K562 (cell line): ENCODE data around the gene KIF3A. TPM values are rescaled to one million over a fixed set of nuclear protein-coding genes. Genes with fewer than 3 reads are reported as not detected.

Experiments
- BRD9 ChIP-seq: fragments of 450-650 bp; IDR thresholded peaks from 2 replicates; pipeline ENCODE4 v1.6.1; 2018; ENCODE audit warnings: low read depth; ENCODE audit not compliant: partially characterized antibody
- CEBPB ChIP-seq: fragments of 450-650 bp; IDR thresholded peaks from 2 replicates; pipeline ENCODE4 v1.6.1; 2016; ENCODE audit warnings: missing genetic modification characterization, missing compliant biosample characterization
- DIDO1 ChIP-seq: fragments of 450-650 bp; IDR thresholded peaks from 2 replicates; pipeline ENCODE4 v1.6.1; 2016; ENCODE audit warnings: low read depth, missing biosample characterization, missing genetic modification characterization
- EHMT2 ChIP-seq: fragments of 450-650 bp; IDR thresholded peaks from 2 replicates; pipeline ENCODE4 v1.6.1; 2018; ENCODE audit warnings: antibody characterized with exemption
- ETV5 ChIP-seq: sonication (generic); formaldehyde crosslinking; IDR thresholded peaks from 2 replicates; pipeline ENCODE4 v1.4.0; 2020; ENCODE audit warnings: low read depth, mild to moderate bottlenecking, missing genetic modification reagents
- FOXP1 ChIP-seq: sonication (generic); formaldehyde crosslinking; IDR thresholded peaks from 2 replicates; pipeline ENCODE4 v1.8.0; 2022; ENCODE audit warnings: mild to moderate bottlenecking, missing genetic modification reagents
- HDAC6 ChIP-seq: IDR thresholded peaks from 2 replicates; pipeline ENCODE4 v1.6.1; 2012; ENCODE audit warnings: low read depth, mild to moderate bottlenecking, control low read depth, inconsistent platforms, low read length, moderate library complexity
- HNRNPH1 ChIP-seq: fragments of 200-400 bp; formaldehyde crosslinking; optimal IDR thresholded peaks from 2 replicates; pipeline ENCODE3; 2017; ENCODE audit warnings: low read depth, mild to moderate bottlenecking, low read length, moderate library complexity
- KDM4B ChIP-seq, 2 experiments: fragments of 450-650 bp in 1 of 2; sonication (generic) in 1 of 2; IDR thresholded peaks; 2 replicates each; pipeline ENCODE4 v1.6.1; 2016 to 2017; ENCODE audit warnings: borderline replicate concordance in 2 of 2, antibody characterized with exemption in 1 of 2, low read depth in 1 of 2, mild to moderate bottlenecking in 1 of 2
- MBD2 ChIP-seq: sonication (generic); IDR thresholded peaks from 2 replicates; pipeline ENCODE4 v1.6.1; 2016; ENCODE audit warnings: low read depth, borderline replicate concordance
- MEIS2 ChIP-seq: fragments of 450-650 bp; IDR thresholded peaks from 2 replicates; pipeline ENCODE4 v1.6.1; 2014; ENCODE audit warnings: mild to moderate bottlenecking; ENCODE audit not compliant: partially characterized antibody
- MYBL2 ChIP-seq, 2 experiments: fragments of 450-650 bp in 1 of 2; sonication (generic) in 1 of 2; formaldehyde crosslinking in 1 of 2; IDR thresholded peaks; 2 replicates each; pipeline versions ENCODE4 v1.6.1 to v1.8.1; 2017 to 2022; ENCODE audit warnings: borderline replicate concordance in 1 of 2, inconsistent platforms in 1 of 2, low read depth in 1 of 2, mild to moderate bottlenecking in 1 of 2, missing genetic modification reagents in 1 of 2, moderate library complexity in 1 of 2
- RFX5 ChIP-seq: IDR thresholded peaks from 2 replicates; pipeline ENCODE4 v1.6.1; 2011; ENCODE audit warnings: low read depth, mild to moderate bottlenecking, improper control_type of control experiment, low read length
- WHSC1 ChIP-seq: IDR thresholded peaks from one replicate; pipeline ENCODE4 v1.6.1; 2012; ENCODE audit warnings: low read length, control low read depth, inconsistent platforms
- ZNF24 ChIP-seq: fragments of 450-650 bp; IDR thresholded peaks from 2 replicates; pipeline ENCODE4 v1.6.1; 2016
- ZNF398 ChIP-seq: fragments of 250-450 bp; sonication (Bioruptor Pico); IDR thresholded peaks from 2 replicates; pipeline ENCODE4 v1.8.0; 2021; ENCODE audit warnings: moderate library complexity, mild to moderate bottlenecking, inconsistent platforms
- ZNF589 ChIP-seq: fragments of 200-800 bp; sonication (Bioruptor generic); IDR thresholded peaks from 2 replicates; pipeline ENCODE4 v1.6.1; 2016; ENCODE audit warnings: low read depth, missing genetic modification characterization, missing compliant biosample characterization
- ZNF695 ChIP-seq: fragments of 450-650 bp; formaldehyde crosslinking; IDR thresholded peaks from 2 replicates; pipeline ENCODE4 v1.4.0; 2020; ENCODE audit warnings: mild to moderate bottlenecking, moderate library complexity
- ZNF830 ChIP-seq: fragments of 250-450 bp; sonication (Bioruptor Pico); IDR thresholded peaks from 2 replicates; pipeline ENCODE4 v1.5.0; 2021; ENCODE audit warnings: mild to moderate bottlenecking
- polyA plus RNA-seq, 8 experiments: library from polyadenylated mRNA; depleted of rRNA in 4 of 8; stranded (reverse) in 5 of 8; unstranded in 3 of 8; fragments of >200 nt; fragmentation: Nextera tagmentation in 2 of 8; fragmentation: Illumina TruSeq in 1 of 8; extraction: Ambion mirVana in 2 of 8; extraction: Trizol in 1 of 8; gene quantifications; 2 replicates each; pipeline versions ENCODE4 v1.2.1 to v1.2.3, GENCODE V29; 2011 to 2014; ENCODE audit warnings: inconsistent platforms in 1 of 8, missing spikeins in 1 of 8
- total RNA-seq, 7 experiments: library from RNA; depleted of rRNA in 6 of 7; stranded (reverse); fragments of >200 nt in 6 of 7; fragmentation: Illumina TruSeq in 2 of 7; extraction: Trizol in 2 of 7; gene quantifications; 2 replicates each; pipeline versions ENCODE4 v1.2.1 to v1.2.3, GENCODE V29; 2011 to 2021; ENCODE audit warnings: low replicate concordance in 1 of 7
- TF ChIP-seq, protein P1 (sequence below): fragments of 200-800 bp; sonication (Bioruptor generic); IDR thresholded peaks from 2 replicates; pipeline ENCODE4 v1.6.1; 2017; ENCODE audit warnings: missing genetic modification characterization, missing compliant biosample characterization
- TF ChIP-seq, protein P2 (sequence below), 3 experiments: fragments of 200-800 bp in 1 of 3; fragments of 250-450 bp in 1 of 3; fragments of 450-650 bp in 1 of 3; sonication (Bioruptor Pico) in 1 of 3; sonication (Bioruptor generic) in 1 of 3; formaldehyde crosslinking in 1 of 3; IDR thresholded peaks; 2 replicates each; pipeline versions ENCODE4 v1.6.1 to v1.8.0; 2016 to 2022; ENCODE audit warnings: mild to moderate bottlenecking in 2 of 3, missing genetic modification characterization in 2 of 3, missing compliant biosample characterization in 1 of 3, moderate library complexity in 1 of 3

KIF3A gene
- total and polyA plus RNA-seq, 9 of the 15 experiments (the other 6 are each of a cell fraction or from before 2014, with no cell fraction given): 1.5 to 7.8 (median 6.0) TPM

DNA sequence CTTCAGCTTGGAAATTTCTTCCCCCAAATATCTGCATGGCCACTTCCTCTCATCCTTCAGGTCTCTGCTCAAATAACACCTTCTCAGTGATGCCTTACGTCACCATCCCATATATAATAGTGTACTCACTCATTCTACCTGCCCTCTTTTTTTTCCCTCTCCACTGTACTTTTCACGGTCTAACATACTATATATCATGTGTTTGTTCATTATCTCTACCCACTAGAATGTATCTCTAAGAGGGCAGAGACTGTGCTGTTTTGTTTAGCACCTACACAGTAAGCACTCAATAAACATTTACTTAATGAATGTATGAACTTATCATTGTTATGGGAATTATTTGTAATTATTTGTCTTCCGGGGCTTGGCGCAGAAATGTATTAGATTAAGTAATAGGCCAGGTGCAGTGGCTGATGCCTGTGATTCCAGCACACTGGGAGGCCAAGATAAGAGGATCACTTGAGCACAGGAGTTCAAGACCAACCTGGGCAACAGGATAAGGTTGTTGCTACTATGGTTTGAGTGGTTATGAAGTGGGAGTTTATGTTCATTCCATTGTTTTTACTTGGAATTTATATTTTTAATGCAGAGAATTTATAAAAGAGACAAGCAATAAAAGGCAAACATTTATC, 85.4 kb downstream of the KIF3A start (continued):
- no peak for TF ChIP-seq ZNF398 (CRISPR knock-in tag)
- 0 out of 2 replicates have a peak, but pooled peaks have one; percentile 56 for TF ChIP-seq ETV5
- peak; percentile 69 for TF ChIP-seq MBD2
- TF ChIP-seq, protein P1, sequence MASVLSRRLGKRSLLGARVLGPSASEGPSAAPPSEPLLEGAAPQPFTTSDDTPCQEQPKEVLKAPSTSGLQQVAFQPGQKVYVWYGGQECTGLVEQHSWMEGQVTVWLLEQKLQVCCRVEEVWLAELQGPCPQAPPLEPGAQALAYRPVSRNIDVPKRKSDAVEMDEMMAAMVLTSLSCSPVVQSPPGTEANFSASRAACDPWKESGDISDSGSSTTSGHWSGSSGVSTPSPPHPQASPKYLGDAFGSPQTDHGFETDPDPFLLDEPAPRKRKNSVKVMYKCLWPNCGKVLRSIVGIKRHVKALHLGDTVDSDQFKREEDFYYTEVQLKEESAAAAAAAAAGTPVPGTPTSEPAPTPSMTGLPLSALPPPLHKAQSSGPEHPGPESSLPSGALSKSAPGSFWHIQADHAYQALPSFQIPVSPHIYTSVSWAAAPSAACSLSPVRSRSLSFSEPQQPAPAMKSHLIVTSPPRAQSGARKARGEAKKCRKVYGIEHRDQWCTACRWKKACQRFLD (CRISPR knock-in tag): no peak
- TF ChIP-seq ZNF589 (CRISPR knock-in tag): peak; percentile 61; the same call in 1 of the 2 replicates
- TF ChIP-seq, protein P2, sequence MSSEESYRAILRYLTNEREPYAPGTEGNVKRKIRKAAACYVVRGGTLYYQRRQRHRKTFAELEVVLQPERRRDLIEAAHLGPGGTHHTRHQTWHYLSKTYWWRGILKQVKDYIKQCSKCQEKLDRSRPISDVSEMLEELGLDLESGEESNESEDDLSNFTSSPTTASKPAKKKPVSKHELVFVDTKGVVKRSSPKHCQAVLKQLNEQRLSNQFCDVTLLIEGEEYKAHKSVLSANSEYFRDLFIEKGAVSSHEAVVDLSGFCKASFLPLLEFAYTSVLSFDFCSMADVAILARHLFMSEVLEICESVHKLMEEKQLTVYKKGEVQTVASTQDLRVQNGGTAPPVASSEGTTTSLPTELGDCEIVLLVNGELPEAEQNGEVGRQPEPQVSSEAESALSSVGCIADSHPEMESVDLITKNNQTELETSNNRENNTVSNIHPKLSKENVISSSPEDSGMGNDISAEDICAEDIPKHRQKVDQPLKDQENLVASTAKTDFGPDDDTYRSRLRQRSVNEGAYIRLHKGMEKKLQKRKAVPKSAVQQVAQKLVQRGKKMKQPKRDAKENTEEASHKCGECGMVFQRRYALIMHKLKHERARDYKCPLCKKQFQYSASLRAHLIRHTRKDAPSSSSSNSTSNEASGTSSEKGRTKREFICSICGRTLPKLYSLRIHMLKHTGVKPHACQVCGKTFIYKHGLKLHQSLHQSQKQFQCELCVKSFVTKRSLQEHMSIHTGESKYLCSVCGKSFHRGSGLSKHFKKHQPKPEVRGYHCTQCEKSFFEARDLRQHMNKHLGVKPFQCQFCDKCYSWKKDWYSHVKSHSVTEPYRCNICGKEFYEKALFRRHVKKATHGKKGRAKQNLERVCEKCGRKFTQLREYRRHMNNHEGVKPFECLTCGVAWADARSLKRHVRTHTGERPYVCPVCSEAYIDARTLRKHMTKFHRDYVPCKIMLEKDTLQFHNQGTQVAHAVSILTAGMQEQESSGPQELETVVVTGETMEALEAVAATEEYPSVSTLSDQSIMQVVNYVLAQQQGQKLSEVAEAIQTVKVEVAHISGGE (CRISPR knock-in tag; IDR thresholded peaks at IDR 0.05): peak in 1 of 3 experiments; percentile 78; a peak in 2 of 6 replicates
- no peak for TF ChIP-seq DIDO1 (tag)
- no peak for TF ChIP-seq MYBL2 (IDR thresholded peaks at IDR 0.05; ENCODE audit: low read depth)
- TF ChIP-seq MYBL2 (CRISPR knock-in tag; IDR thresholded peaks at IDR 0.05; ENCODE audit: borderline replicate concordance): no peak
- TF ChIP-seq MEIS2: no peak
- no peak for TF ChIP-seq ZNF695 (CRISPR knock-in tag)
- TF ChIP-seq KDM4B (IDR thresholded peaks at IDR 0.05; ENCODE audit: borderline replicate concordance in 2 of 2, low read depth in 1 of 2): no peak
- TF ChIP-seq ZNF24: peak; percentile 56; the same call in 1 of the 2 replicates
- no peak for TF ChIP-seq RFX5
- no peak for TF ChIP-seq ZNF830 (CRISPR knock-in tag)
- no peak for TF ChIP-seq HNRNPH1
- no peak for TF ChIP-seq BRD9
- no peak for TF ChIP-seq WHSC1
- no peak for TF ChIP-seq HDAC6
- no peak for TF ChIP-seq EHMT2
- TF ChIP-seq FOXP1 (CRISPR knock-in tag): no peak
- TF ChIP-seq CEBPB (tag): peak; percentile 82
